BJ (cell line): ENCODE results near the gene GSN. TPM values are rescaled to one million over a fixed set of nuclear protein-coding genes. Genes with fewer than 3 reads are reported as not detected.

Experiments
- CTCF ChIA-PET: fragments of 350-600 bp; formaldehyde crosslinking; extraction: SDS; loops from one replicate; lab custom pipeline; 2021; ENCODE audit warnings: antibody characterized with exemption, inconsistent platforms; lab: Yijun Ruan, JAX
- POLR2A ChIA-PET: fragments of 300-600 bp; sonication (Branson Sonifier 250); formaldehyde crosslinking; extraction: SDS; loops from one replicate; lab custom pipeline; 2021; ENCODE audit warnings: antibody characterized with exemption; lab: Charles Lee
- DNase-seq: peaks from one replicate; pipeline ENCODE4 v3.0.0-alpha.2; 2011; ENCODE audit warnings: low read depth
- H3K27me3 ChIP-seq: 2 replicates; pipeline ENCODE4 v1.6.0; 2011; ENCODE audit warnings: low read length; ENCODE audit not compliant: control insufficient read depth, insufficient read depth
- H3K36me3 ChIP-seq: 2 replicates; pipeline ENCODE4 v1.5.1; 2011; ENCODE audit warnings: low read length; ENCODE audit not compliant: control insufficient read depth, insufficient read depth
- H3K4me3 ChIP-seq: 2 replicates; pipeline ENCODE4 v1.5.1; 2011; ENCODE audit warnings: low read depth, mild to moderate bottlenecking, control low read depth, low read length
- polyA plus RNA-seq: library from polyadenylated mRNA; depleted of rRNA; stranded (reverse); fragments of >200 nt; gene quantifications from 2 replicates; pipeline ENCODE4 v1.2.3, GENCODE V29; 2011; rRNA removed
- TF ChIP-seq, protein P1 (sequence below): IDR thresholded peaks from 2 replicates; pipeline ENCODE4 v1.5.1; 2011; ENCODE audit warnings: low read depth, mild to moderate bottlenecking, control low read depth, inconsistent platforms, low read length, moderate library complexity; ENCODE audit not compliant: insufficient read depth

GSN gene
- polyA plus RNA-seq, 1 experiment = 765 TPM

DNA sequence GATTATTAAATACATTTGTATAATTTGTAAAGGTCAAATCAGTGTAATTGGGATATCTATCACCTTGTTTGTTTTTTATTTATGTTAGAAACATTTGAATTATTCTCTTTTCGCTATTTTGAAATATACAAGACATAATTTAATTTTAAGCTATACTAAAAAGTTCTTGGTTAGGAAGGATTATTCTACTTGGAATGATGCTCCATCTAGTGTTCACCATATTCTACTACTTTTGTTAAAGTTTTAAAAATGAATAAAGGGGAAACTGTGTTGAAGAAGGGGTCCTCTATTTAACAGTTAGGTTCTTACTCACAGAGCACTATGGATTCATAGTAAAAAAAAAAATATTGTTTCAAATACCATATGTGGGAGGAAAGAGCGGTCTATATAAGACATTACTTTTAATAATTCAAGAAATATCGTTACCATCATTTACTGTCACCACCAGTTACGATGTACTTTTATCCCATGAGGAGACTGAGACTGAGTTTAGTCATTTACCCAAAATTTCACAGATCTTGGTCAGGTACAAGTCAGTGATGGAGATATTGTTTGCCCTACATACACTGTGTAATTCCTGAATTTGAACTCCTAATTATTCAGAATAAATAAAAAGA is 108.4 kb downstream of the GSN start:
- TF ChIP-seq, protein P1, sequence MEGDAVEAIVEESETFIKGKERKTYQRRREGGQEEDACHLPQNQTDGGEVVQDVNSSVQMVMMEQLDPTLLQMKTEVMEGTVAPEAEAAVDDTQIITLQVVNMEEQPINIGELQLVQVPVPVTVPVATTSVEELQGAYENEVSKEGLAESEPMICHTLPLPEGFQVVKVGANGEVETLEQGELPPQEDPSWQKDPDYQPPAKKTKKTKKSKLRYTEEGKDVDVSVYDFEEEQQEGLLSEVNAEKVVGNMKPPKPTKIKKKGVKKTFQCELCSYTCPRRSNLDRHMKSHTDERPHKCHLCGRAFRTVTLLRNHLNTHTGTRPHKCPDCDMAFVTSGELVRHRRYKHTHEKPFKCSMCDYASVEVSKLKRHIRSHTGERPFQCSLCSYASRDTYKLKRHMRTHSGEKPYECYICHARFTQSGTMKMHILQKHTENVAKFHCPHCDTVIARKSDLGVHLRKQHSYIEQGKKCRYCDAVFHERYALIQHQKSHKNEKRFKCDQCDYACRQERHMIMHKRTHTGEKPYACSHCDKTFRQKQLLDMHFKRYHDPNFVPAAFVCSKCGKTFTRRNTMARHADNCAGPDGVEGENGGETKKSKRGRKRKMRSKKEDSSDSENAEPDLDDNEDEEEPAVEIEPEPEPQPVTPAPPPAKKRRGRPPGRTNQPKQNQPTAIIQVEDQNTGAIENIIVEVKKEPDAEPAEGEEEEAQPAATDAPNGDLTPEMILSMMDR = peak; percentile 28
- CTCF ChIA-PET = interaction anchor here (0.6 to 8.2 kb wide), 12 partner anchors 10 to 163 kb away, joined by 3 to 67 read pairs (median 4); no protein-coding TSS in a partner anchor
- Histone ChIP-seq H3K27me3 (no peaks in the 10 kb centered on the region), H3K36me3 (no peaks in the 10 kb centered on the region), H3K4me3 (no peak overlapping the region)
- POLR2A ChIA-PET = interaction anchor here (1.0 kb wide), 1 partner anchor 108 kb away, joined by 4 read pairs; the partner anchor contains the start of gene GSN
- DNase-seq = no peak

DNA sequence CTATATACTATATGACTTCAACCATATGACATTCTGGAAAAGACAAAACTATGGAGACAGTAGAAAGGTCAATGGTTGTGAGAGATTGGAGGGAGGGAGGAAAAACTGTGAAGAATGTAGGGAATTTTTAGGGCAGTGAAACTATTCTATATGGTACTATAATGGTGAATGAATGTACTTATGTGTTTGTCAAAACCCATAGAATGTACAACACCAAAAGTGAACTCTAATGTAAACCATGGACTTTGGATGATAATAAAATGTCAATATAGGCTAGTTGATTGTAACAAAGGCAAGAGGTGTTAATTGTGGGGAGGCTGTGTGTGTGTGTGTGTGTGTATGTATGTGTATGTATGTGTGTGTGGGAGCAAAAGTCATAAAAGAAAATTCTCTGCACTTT is 112.9 kb downstream of the GSN start:
- no peaks in the 10 kb centered on the region for H3K27me3 ChIP-seq
- ChIA-PET CTCF (interaction anchor here (2.9 kb wide), 1 partner anchor 61 kb away, joined by 13 read pairs; no protein-coding TSS in a partner anchor), POLR2A (no interaction called here)
- TF ChIP-seq, protein P1 = no peak
- no peak overlapping the region for H3K4me3 ChIP-seq
- DNase-seq = no peak
- no peaks in the 10 kb centered on the region for H3K36me3 ChIP-seq

Other genes starting within 250 kb of the GSN start
- gene C5, start 217.9 kb upstream of the GSN start, polyA plus RNA-seq = 1.4 and 2.7 TPM in 2 replicates
- 3.6 and 5.2 TPM in 2 replicates for gene CNTRL, start 193.2 kb upstream of the GSN start, polyA plus RNA-seq
- 18.3 and 20.0 TPM in 2 replicates for gene RAB14, start 66.3 kb upstream of the GSN start, polyA plus RNA-seq
- 223 and 275 TPM in 2 replicates for gene STOM, start 102.1 kb downstream of the GSN start, polyA plus RNA-seq
- gene GGTA1, start 231.7 kb downstream of the GSN start, polyA plus RNA-seq = not detected in 2 replicates